HepG2 (cell line): Measurements from ENCODE around the gene IFT172. TPM values are rescaled to one million over a fixed set of nuclear protein-coding genes. Genes with fewer than 3 reads are reported as not detected.

Source experiments
- ATAC-seq: fragments of 200-7000 bp; cut with Tn5 transposase; 3 replicates; pipeline ENCODE4 v1.9.1; 2020; ENCODE audit warnings: mild to moderate bottlenecking, moderate library complexity
- BruUV-seq: library from RNA; stranded (reverse); fragments of 400-500 nt; replicated peaks from 2 replicates; lab custom pipeline; 2021; lab: Mats Ljungman, UMichigan
- CTCF ChIA-PET: fragments of 300-600 bp; formaldehyde crosslinking; extraction: SDS; loops from one replicate; lab custom pipeline; 2021; ENCODE audit warnings: low total read pairs, inconsistent platforms, low intra/inter-chr PET ratio; lab: Yijun Ruan, JAX
- POLR2A ChIA-PET: fragments of 350-600 bp; sonication (Branson Sonifier 250); formaldehyde crosslinking; loops from one replicate; lab custom pipeline; 2020; ENCODE audit warnings: antibody characterized with exemption, inconsistent platforms; lab: Yijun Ruan, JAX
- DNase-seq: peaks from one replicate; pipeline ENCODE4 v3.0.0-alpha.2; 2015; ENCODE audit warnings: low spot score
- FAIRE-seq: peaks from 3 replicates; lab custom pipeline; 2011; peaks lifted over from hg19 to GRCh38; lab: Jason Lieb, UNC
- H2AFZ ChIP-seq: one replicate; pipeline ENCODE4 v1.6.1; 2011; ENCODE audit warnings: low read length, inconsistent platforms
- H3K27ac ChIP-seq: fragments of 300-600 bp; 3 replicates; pipeline ENCODE4 v1.8.0; 2011; ENCODE audit warnings: mixed run types, mild to moderate bottlenecking, mixed read lengths, low read length, inconsistent platforms; ENCODE audit not compliant: insufficient read depth; ENCODE audit errors: extremely low read length
- H3K27me3 ChIP-seq, 2 experiments: fragments of 200-600 bp in 1 of 2; 2 replicates in 1 of 2; 3 replicates in 1 of 2; pipeline versions ENCODE4 v1.6.0 to v1.8.0; 2011; ENCODE audit warnings: low read length in 2 of 2, mild to moderate bottlenecking in 2 of 2, moderate library complexity in 2 of 2, inconsistent platforms in 1 of 2; ENCODE audit not compliant: insufficient read depth in 2 of 2, control insufficient read depth in 1 of 2
- H3K36me3 ChIP-seq, 2 experiments: fragments of 200-600 bp in 1 of 2; replicated peaks in 1 of 2; 2 replicates in 1 of 2; 3 replicates in 1 of 2; pipeline versions ENCODE4 v1.5.1 to v1.8.0; 2011; ENCODE audit warnings: low read length in 2 of 2, inconsistent platforms in 1 of 2; ENCODE audit not compliant: insufficient read depth in 2 of 2, control insufficient read depth in 1 of 2
- H3K4me1 ChIP-seq: 2 replicates; pipeline ENCODE4 v1.5.1; 2012; ENCODE audit warnings: low read length, inconsistent platforms; ENCODE audit not compliant: insufficient read depth
- H3K4me2 ChIP-seq: 2 replicates; pipeline ENCODE4 v1.6.0; 2011; ENCODE audit warnings: low read depth, low read length, inconsistent platforms
- H3K4me3 ChIP-seq, 3 experiments: fragments of 200-600 bp in 1 of 3; sonication (generic), shearing (Covaris generic) in 1 of 3; replicated peaks in 1 of 3; 2 replicates each; pipeline ENCODE4 v1.5.1; 2011 to 2016; ENCODE audit warnings: low read length in 3 of 3, inconsistent platforms in 2 of 3, low read depth in 2 of 3, mild to moderate bottlenecking in 2 of 3, control low read depth in 1 of 3, mixed read lengths in 1 of 3; ENCODE audit not compliant: insufficient read depth in 1 of 3
- H3K79me2 ChIP-seq: one replicate; pipeline ENCODE4 v1.6.1; 2011; ENCODE audit warnings: low read length, inconsistent platforms; ENCODE audit not compliant: insufficient read depth
- H3K9ac ChIP-seq: 2 replicates; pipeline ENCODE4 v1.6.0; 2011; ENCODE audit warnings: mild to moderate bottlenecking, low read depth, low read length, inconsistent platforms; ENCODE audit not compliant: insufficient read depth
- H3K9me3 ChIP-seq: 2 replicates; pipeline ENCODE4 v1.5.1; 2012; ENCODE audit warnings: mild to moderate bottlenecking, low read length
- H4K20me1 ChIP-seq: 2 replicates; pipeline ENCODE4 v1.6.0; 2011; ENCODE audit warnings: inconsistent platforms, mild to moderate bottlenecking, low read length, moderate library complexity; ENCODE audit not compliant: insufficient read depth
- ARID3A ChIP-seq: IDR thresholded peaks from 2 replicates; pipeline ENCODE4 v1.6.1; 2012; ENCODE audit warnings: low read depth, low read length, improper control_type of control experiment
- ATF7 ChIP-seq, 2 experiments: fragments of 450-650 bp in 1 of 2; sonication (generic) in 1 of 2; formaldehyde crosslinking in 1 of 2; IDR thresholded peaks; 2 replicates each; pipeline versions ENCODE4 v1.4.0 to v1.6.1; 2016 to 2020; ENCODE audit warnings: antibody characterized with exemption in 1 of 2, mild to moderate bottlenecking in 1 of 2, missing genetic modification reagents in 1 of 2
- CCAR2 ChIP-seq: fragments of 200-400 bp; formaldehyde crosslinking; optimal IDR thresholded peaks from 2 replicates; pipeline ENCODE3; 2018; ENCODE audit warnings: low read depth, mild to moderate bottlenecking, low read length, moderate library complexity
- CHCHD3 ChIP-seq: sonication (generic); formaldehyde crosslinking; IDR thresholded peaks from 2 replicates; pipeline ENCODE4 v1.8.0; 2022; ENCODE audit warnings: mild to moderate bottlenecking, missing genetic modification reagents, moderate library complexity
- CSRNP2 ChIP-seq: sonication (generic); formaldehyde crosslinking; conservative IDR thresholded peaks from 2 replicates; pipeline ENCODE4 v1.8.0; 2022; ENCODE audit warnings: low read depth, missing genetic modification reagents
- DZIP1 ChIP-seq: sonication (generic); formaldehyde crosslinking; IDR thresholded peaks from 2 replicates; pipeline ENCODE4 v1.5.0; 2020; ENCODE audit warnings: mild to moderate bottlenecking, missing genetic modification reagents
- FOXK2 ChIP-seq: fragments of 450-650 bp; IDR thresholded peaks from 2 replicates; pipeline ENCODE4 v1.6.1; 2016
- GATAD2A ChIP-seq: IDR thresholded peaks from 2 replicates; pipeline ENCODE4 v1.6.1; 2016
- IRX3 ChIP-seq: sonication (generic); formaldehyde crosslinking; IDR thresholded peaks from 2 replicates; pipeline ENCODE4 v1.8.1; 2023; ENCODE audit warnings: mild to moderate bottlenecking, low read depth, missing genetic modification reagents, borderline replicate concordance
- MAFG ChIP-seq: sonication (generic); formaldehyde crosslinking; IDR thresholded peaks from 2 replicates; pipeline ENCODE4 v1.5.1; 2020; ENCODE audit warnings: mild to moderate bottlenecking, missing genetic modification reagents
- NCOA5 ChIP-seq: sonication (generic); formaldehyde crosslinking; IDR thresholded peaks from 2 replicates; pipeline ENCODE4 v1.4.0; 2020; ENCODE audit warnings: missing genetic modification reagents
- POLR2AphosphoS5 ChIP-seq: IDR thresholded peaks from 2 replicates; pipeline ENCODE4 v1.6.1; 2012; ENCODE audit warnings: low read depth, low read length
- RCOR2 ChIP-seq: IDR thresholded peaks from 2 replicates; pipeline ENCODE4 v1.6.1; 2016; ENCODE audit warnings: missing biosample characterization, missing genetic modification reagents
- SKI ChIP-seq: fragments of 450-650 bp; IDR thresholded peaks from one replicate; pipeline ENCODE4 v1.6.1; 2018; ENCODE audit warnings: mild to moderate bottlenecking; ENCODE audit not compliant: partially characterized antibody
- SRSF4 ChIP-seq: fragments of 200-400 bp; formaldehyde crosslinking; IDR thresholded peaks from one replicate; pipeline ENCODE4 v1.6.1; 2018; ENCODE audit warnings: mild to moderate bottlenecking, low read depth, low read length, moderate library complexity; ENCODE audit not compliant: poor library complexity, severe bottlenecking
- TCF7 ChIP-seq: sonication (generic); IDR thresholded peaks from 2 replicates; pipeline ENCODE4 v1.6.1; 2016; ENCODE audit warnings: antibody characterized with exemption, low read depth
- ZNF740 ChIP-seq: sonication (generic); formaldehyde crosslinking; IDR thresholded peaks from 2 replicates; pipeline ENCODE4 v1.4.0; 2020; ENCODE audit warnings: missing genetic modification reagents
- ZNF850 ChIP-seq: sonication (generic); formaldehyde crosslinking; conservative IDR thresholded peaks from 2 replicates; pipeline ENCODE4 v1.9.0; 2021; ENCODE audit warnings: mild to moderate bottlenecking, missing genetic modification reagents
- WGBS: methylation state at CpG from one replicate; pipeline ENCODE4 v1.1.6; 2017; ENCODE audit warnings: low lambda C conversion rate; 5-methylcytosine and 5-hydroxymethylcytosine counted together
- in situ Hi-C: cut with HindIII; loops from 2 replicates; pipeline ENCODE4 v1.10.0; 2017; ENCODE audit warnings: low pct_unique_long_range_greater_than_20kb; ENCODE audit not compliant: extremely low pct_ligation_motif_present
- intact Hi-C: fragments of 100-400 bp; cut with micrococcal nuclease; formaldehyde crosslinking; loops from one replicate; pipeline ENCODE4 v1.10.0; 2022; ENCODE audit not compliant: unreplicated experiment
- polyA plus RNA-seq, 8 experiments: library from polyadenylated mRNA; depleted of rRNA in 3 of 8; stranded (reverse) in 7 of 8; unstranded in 1 of 8; fragments of >200 nt; fragmentation: Illumina TruSeq in 4 of 8; extraction: Trizol in 4 of 8; gene quantifications; 2 replicates each; pipeline versions ENCODE4 v1.2.1 to v1.2.3, GENCODE V29; 2011 to 2016; ENCODE audit warnings: low read depth in 4 of 8, missing spikeins in 1 of 8, mixed read lengths in 1 of 8; ENCODE audit not compliant: insufficient read depth in 1 of 8
- total RNA-seq, 5 experiments: library from RNA; depleted of rRNA; stranded (reverse); fragments of >200 nt; fragmentation: Illumina TruSeq; extraction: Trizol; gene quantifications; 2 replicates each; pipeline ENCODE4 v1.2.3, GENCODE V29; 2016; ENCODE audit warnings: low read depth in 1 of 5

The IFT172 gene
- total and polyA plus RNA-seq, 2 of the 13 experiments (the other 11 are each of a cell fraction or from before 2014, with no cell fraction given) = 21.6 to 35.7 TPM

GRCh38 chr2:27412419-27413152, 77.0 kb downstream of the IFT172 start:
- Histone ChIP-seq H3K27me3 (no peaks in the 10 kb centered on the region; a peak in 1 of 5 replicates), H3K9me3 (no peaks in the 10 kb centered on the region), H3K27ac (peak overlapping the region; percentile 75), H3K4me1 (peaks cover 49% of the 10 kb centered on the region), H3K9ac (peak overlapping the region; percentile 42), H4K20me1 (0 out of 2 replicates have a peak, but pooled peaks cover 6% of the 10 kb centered on the region), H3K36me3 (no peaks in the 10 kb centered on the region), H2AFZ (peak overlapping the region; percentile 67), H3K4me3 (peak overlapping the region in 2 of 3 experiments; percentile 38 to 52; a peak in 5 of 6 replicates), H3K79me2 (peaks cover 16% of the 10 kb centered on the region), H3K4me2 (peak overlapping the region; percentile 77)
- intact Hi-C loops = no loop called here
- CTCF ChIA-PET = no interaction called here
- in situ Hi-C loops = no loop called here
- BruUV-seq = no TSS peak
- 5% methylated on average over 9 of the region's 9 CpGs for WGBS
- POLR2A ChIA-PET = interaction anchor here (0.8 kb wide), 1 partner anchor 16 kb away, joined by 3 read pairs; the partner anchor contains the start of gene NRBP1
- FAIRE-seq = no peak
- DNase-seq = peak; percentile 71
- no peak for ATAC-seq
- TF ChIP-seq DZIP1 (CRISPR knock-in tag) (no peak), MAFG (CRISPR knock-in tag) (no peak), CSRNP2 (no peak), TCF7 (no peak), ATF7 (IDR thresholded peaks at IDR 0.05) (0 out of 2 replicates have a peak, but pooled peaks have one; percentile 12), ATF7 (CRISPR knock-in tag; IDR thresholded peaks at IDR 0.05) (no peak), GATAD2A (CRISPR knock-in tag) (peak; percentile 41; the same call in 1 of the 2 replicates), FOXK2 (peak; percentile 78), ZNF850 (CRISPR knock-in tag) (0 out of 2 replicates have a peak, but pooled peaks have one; percentile 59), CHCHD3 (CRISPR knock-in tag) (no peak), ARID3A (0 out of 2 replicates have a peak, but pooled peaks have one; percentile 11), CCAR2 (no peak), SRSF4 (no peak), RCOR2 (CRISPR knock-in tag) (peak; percentile 26; the same call in 1 of the 2 replicates), IRX3 (no peak), NCOA5 (CRISPR knock-in tag) (no peak), ZNF740 (CRISPR knock-in tag) (no peak), POLR2AphosphoS5 (peak; percentile 41), SKI (peak; percentile 67)
